GM12875 (cell line): ENCODE results near the gene ZSCAN26.

ENCODE experiments used
- H3K4me3 ChIP-seq: one replicate; pipeline ENCODE4 v1.5.1; 2011; ENCODE audit warnings: low read depth, low read length, control low read depth
- TF ChIP-seq, protein P1 (sequence below): IDR thresholded peaks from 2 replicates; pipeline ENCODE4 v1.5.1; 2011; ENCODE audit warnings: low read depth, mild to moderate bottlenecking, control low read depth, inconsistent platforms, low read length, moderate library complexity, borderline replicate concordance; ENCODE audit not compliant: insufficient read depth

The ZSCAN26 gene

DNA sequence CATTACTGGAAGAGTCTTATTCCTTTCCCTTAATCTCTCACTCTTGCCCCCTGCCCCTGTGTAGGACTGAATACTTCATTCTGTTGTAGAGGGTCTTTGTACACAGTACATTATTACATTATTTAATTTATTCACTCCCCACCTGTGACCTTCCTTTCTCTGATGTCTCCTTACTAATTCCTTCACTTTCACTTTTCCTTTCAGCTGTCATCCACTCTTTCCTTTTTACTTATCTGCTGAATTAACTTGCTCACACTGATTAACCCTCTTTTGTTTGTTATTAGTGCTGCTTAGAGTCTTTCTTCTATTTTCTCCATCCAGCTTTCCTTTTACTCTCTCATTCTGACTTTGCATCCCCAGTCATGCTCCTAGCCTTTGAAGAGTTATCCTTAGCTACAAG, 7.9 kb downstream of the ZSCAN26 start:
- no peak overlapping the region for H3K4me3 ChIP-seq
- TF ChIP-seq, protein P1, sequence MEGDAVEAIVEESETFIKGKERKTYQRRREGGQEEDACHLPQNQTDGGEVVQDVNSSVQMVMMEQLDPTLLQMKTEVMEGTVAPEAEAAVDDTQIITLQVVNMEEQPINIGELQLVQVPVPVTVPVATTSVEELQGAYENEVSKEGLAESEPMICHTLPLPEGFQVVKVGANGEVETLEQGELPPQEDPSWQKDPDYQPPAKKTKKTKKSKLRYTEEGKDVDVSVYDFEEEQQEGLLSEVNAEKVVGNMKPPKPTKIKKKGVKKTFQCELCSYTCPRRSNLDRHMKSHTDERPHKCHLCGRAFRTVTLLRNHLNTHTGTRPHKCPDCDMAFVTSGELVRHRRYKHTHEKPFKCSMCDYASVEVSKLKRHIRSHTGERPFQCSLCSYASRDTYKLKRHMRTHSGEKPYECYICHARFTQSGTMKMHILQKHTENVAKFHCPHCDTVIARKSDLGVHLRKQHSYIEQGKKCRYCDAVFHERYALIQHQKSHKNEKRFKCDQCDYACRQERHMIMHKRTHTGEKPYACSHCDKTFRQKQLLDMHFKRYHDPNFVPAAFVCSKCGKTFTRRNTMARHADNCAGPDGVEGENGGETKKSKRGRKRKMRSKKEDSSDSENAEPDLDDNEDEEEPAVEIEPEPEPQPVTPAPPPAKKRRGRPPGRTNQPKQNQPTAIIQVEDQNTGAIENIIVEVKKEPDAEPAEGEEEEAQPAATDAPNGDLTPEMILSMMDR, result no peak

DNA sequence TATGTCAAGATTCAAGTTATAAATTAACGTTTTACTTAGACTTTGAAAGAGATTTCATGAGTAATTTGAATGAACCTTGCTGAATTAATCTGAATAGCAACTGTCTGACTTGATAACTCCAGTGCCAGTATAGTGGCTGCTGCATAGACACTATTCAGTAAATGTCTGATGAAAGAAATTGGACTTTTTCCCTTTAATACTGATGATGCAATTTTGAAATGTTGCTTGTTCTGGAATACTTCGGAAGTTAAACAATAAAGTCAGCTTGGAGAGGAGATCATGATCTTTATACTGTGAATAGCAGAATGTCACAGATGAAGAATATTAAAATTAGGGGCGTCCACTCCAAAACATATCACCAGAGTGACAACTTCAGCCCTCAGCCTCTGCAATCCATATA, 10.8 kb downstream of the ZSCAN26 start:
- H3K4me3 ChIP-seq, result no peak overlapping the region
- TF ChIP-seq, protein P1, result no peak

DNA sequence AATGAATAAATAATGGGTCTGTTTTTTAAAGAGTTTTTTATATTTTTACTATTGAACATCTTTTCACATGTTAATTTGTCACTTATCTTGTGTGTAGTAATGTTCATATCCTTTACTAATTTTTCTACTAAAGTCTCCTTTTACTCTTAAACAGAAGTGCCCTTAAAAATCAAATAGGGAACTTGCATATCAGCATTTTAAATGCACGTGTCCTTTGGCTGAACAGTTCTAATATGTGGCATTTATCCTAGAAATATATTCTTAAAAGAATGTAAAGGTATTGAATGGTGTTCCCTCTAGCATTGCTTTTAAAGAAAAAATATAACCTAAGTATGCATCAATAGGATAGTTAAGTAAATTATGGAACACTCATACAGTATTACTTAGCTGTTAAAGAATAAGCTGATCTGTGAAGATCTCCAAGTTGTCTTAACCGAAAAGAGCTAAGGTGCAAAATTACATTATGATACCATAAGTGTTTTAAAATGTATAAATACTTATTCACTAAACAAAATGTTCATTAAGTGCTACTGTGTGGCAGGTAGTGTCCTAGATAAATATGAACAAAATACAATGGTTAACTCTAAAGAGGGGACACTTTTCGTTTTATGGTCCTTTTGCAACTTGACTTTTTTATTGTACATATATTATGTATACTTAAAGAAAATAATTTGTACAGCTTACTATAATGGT, 13.8 kb downstream of the ZSCAN26 start:
- H3K4me3 ChIP-seq, result no peak overlapping the region
- TF ChIP-seq, protein P1, result no peak

DNA sequence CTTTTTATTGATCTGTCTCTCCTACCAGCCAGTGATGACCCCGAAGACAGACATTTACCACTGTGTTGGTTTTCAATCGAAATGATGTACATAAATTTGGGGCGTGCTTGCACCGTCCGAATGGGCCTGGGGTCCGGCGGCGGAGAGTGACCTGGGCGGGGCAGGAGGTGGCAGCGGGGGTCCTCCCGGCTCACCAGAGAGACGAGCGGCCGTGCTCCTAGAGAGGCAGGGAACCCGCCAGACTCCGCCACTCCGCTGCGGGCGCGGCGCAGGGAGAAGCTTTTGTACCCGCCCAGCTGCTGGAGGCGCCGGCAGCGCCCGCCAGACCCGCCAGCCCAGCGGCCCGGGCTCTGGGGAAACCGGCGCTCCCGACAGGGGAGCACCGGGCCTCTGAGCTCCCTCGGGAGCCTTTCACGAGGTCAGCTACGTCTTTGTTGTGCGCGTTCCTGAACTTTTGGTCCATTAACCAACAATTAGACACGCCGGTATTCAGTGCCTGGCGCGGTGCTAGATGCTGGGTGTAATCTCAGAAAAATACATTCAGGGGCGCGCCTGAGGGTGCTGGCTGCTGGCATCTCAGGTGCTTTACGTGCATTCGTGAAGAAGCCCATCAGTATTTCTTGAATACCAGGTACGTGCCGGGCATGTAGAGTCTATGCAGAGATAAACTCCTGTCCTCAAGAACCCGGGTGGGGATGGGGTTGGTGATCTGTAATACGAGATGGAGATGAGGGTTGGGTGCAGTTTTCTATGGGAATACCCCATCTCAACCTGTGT, 14.5 kb downstream of the ZSCAN26 start, which contains the start of gene PGBD1:
Gene PGBD1 (plus strand): TSS at position 285 of the 777 bp plus-strand sequence. CDS start 2,242 bp downstream, outside the sequence.
- TF ChIP-seq, protein P1, result no peak
- H3K4me3 ChIP-seq, result peak within 1 kb of the TSS; percentile 54

DNA sequence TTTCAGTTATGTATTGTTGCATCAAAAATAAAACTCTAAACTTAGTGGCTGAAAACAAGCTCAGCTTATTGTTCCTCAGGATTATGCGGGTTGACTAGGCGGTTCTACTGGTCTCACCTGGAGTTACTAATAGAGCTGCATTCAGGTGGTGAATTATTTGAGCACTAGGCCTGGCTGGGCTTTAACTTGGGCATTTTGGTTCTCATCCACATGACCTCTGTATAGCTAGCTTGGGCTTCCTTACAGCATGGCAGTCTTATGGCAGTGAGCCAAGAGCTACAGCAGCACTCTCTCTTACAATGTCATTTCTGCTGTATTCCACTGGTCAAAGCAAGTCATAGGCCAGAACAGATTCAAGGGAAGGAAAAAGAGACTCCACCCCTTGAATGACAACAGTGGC, 16.0 kb downstream of the ZSCAN26 start:
- H3K4me3 ChIP-seq, result no peak overlapping the region
- TF ChIP-seq, protein P1, result no peak

DNA sequence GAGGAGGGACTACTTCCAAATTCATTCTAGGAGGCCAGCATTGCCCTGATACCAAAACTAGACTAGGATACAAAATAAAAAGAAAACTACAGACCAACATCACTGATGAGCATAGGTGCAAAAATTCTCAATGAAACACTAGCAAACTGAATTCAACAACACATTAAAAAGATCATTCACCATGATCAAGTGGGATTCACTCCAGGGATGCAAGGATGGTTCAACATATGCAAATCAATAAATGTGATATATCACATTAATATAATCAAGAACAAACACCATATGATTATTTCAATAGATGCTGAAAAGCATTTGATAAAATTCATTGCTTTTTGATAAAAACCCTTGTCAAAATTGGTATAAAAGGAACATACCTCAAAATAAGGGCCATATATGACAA, 24.6 kb downstream of the ZSCAN26 start:
- no peak overlapping the region for H3K4me3 ChIP-seq
- TF ChIP-seq, protein P1, result no peak
